HepG2 (cell line): ENCODE data around the gene WNK4. TPM values are rescaled to one million over a fixed set of nuclear protein-coding genes. Genes with fewer than 3 reads are reported as not detected.
A peak's percentile ranks its signal among the peaks of the same experiment; 100 is the strongest.

Experiments
- AHDC1 ChIP-seq: sonication (generic); formaldehyde crosslinking; IDR thresholded peaks from 2 replicates; pipeline ENCODE4 v1.5.1; 2020; ENCODE audit warnings: mild to moderate bottlenecking, missing genetic modification reagents, borderline replicate concordance
- ATF6 ChIP-seq: sonication (generic); formaldehyde crosslinking; conservative IDR thresholded peaks from 2 replicates; pipeline ENCODE4 v1.4.0; 2020; ENCODE audit warnings: missing genetic modification reagents
- ELF1 ChIP-seq: sonication (generic); formaldehyde crosslinking; IDR thresholded peaks from 2 replicates; pipeline ENCODE4 v1.4.0; 2020; ENCODE audit warnings: missing genetic modification reagents
- MEIS2 ChIP-seq: sonication (generic); formaldehyde crosslinking; IDR thresholded peaks from 2 replicates; pipeline ENCODE4 v1.9.0; 2021; ENCODE audit warnings: mild to moderate bottlenecking, missing genetic modification reagents
- NFAT5 ChIP-seq: sonication (generic); formaldehyde crosslinking; IDR thresholded peaks from 2 replicates; pipeline ENCODE4 v1.4.0; 2020; ENCODE audit warnings: missing genetic modification reagents
- PHF20 ChIP-seq: sonication (generic); formaldehyde crosslinking; IDR thresholded peaks from 2 replicates; pipeline ENCODE4 v1.5.0; 2020; ENCODE audit warnings: mild to moderate bottlenecking, missing genetic modification reagents
- RFX3 ChIP-seq: IDR thresholded peaks from 2 replicates; pipeline ENCODE4 v1.6.1; 2016; ENCODE audit warnings: missing biosample characterization, missing genetic modification reagents
- ZNF17 ChIP-seq: sonication (generic); formaldehyde crosslinking; IDR thresholded peaks from 2 replicates; pipeline ENCODE4 v1.5.0; 2020; ENCODE audit warnings: mild to moderate bottlenecking, missing genetic modification reagents
- ZNF205 ChIP-seq: IDR thresholded peaks from 2 replicates; pipeline ENCODE4 v1.6.1; 2018; ENCODE audit warnings: missing biosample characterization, missing genetic modification reagents
- ZNF230 ChIP-seq: sonication (generic); formaldehyde crosslinking; IDR thresholded peaks from 2 replicates; pipeline ENCODE4 v1.4.0; 2020; ENCODE audit warnings: mild to moderate bottlenecking, missing genetic modification reagents
- ZNF430 ChIP-seq: sonication (generic); formaldehyde crosslinking; IDR thresholded peaks from 2 replicates; pipeline ENCODE4 v1.9.0; 2021; ENCODE audit warnings: mild to moderate bottlenecking, missing genetic modification reagents
- ZNF639 ChIP-seq: conservative IDR thresholded peaks from 2 replicates; pipeline ENCODE4 v1.6.1; 2018; ENCODE audit warnings: missing genetic modification reagents
- ZNF660 ChIP-seq: sonication (generic); formaldehyde crosslinking; IDR thresholded peaks from 2 replicates; pipeline ENCODE4 v1.5.1; 2020; ENCODE audit warnings: mild to moderate bottlenecking, low read depth, missing genetic modification reagents, borderline replicate concordance
- polyA plus RNA-seq, 8 experiments: library from polyadenylated mRNA; depleted of rRNA in 3 of 8; stranded (reverse) in 7 of 8; unstranded in 1 of 8; fragments of >200 nt; fragmentation: Illumina TruSeq in 4 of 8; extraction: Trizol in 4 of 8; gene quantifications; 2 replicates each; pipeline versions ENCODE4 v1.2.1 to v1.2.3, GENCODE V29; 2011 to 2016; ENCODE audit warnings: low read depth in 4 of 8, missing spikeins in 1 of 8, mixed read lengths in 1 of 8; ENCODE audit not compliant: insufficient read depth in 1 of 8
- total RNA-seq, 5 experiments: library from RNA; depleted of rRNA; stranded (reverse); fragments of >200 nt; fragmentation: Illumina TruSeq; extraction: Trizol; gene quantifications; 2 replicates each; pipeline ENCODE4 v1.2.3, GENCODE V29; 2016; ENCODE audit warnings: low read depth in 1 of 5

The WNK4 gene
- total and polyA plus RNA-seq, 2 of the 13 experiments (the other 11 are each of a cell fraction or from before 2014, with no cell fraction given): 2.7 to 13.7 TPM

GRCh38 chr17:42798383-42799380 is 18.3 kb downstream of the WNK4 start, which contains the start of the genes CNTD1 and COA3 (continued):
- no peak; the same call in 1 of the 2 replicates for TF ChIP-seq AHDC1 (CRISPR knock-in tag)
- TF ChIP-seq NFAT5 (CRISPR knock-in tag): 0 out of 2 replicates have a peak, but pooled peaks have one; percentile 29
- no peak for TF ChIP-seq ZNF17 (CRISPR knock-in tag)
- TF ChIP-seq MEIS2: peak; percentile 84
- TF ChIP-seq ZNF230 (CRISPR knock-in tag): peak; percentile 26
- TF ChIP-seq ZNF430 (CRISPR knock-in tag): peak; percentile 28; the same call in 1 of the 2 replicates
- TF ChIP-seq ATF6 (CRISPR knock-in tag): peak; percentile 81; the same call in 1 of the 2 replicates
- TF ChIP-seq PHF20 (CRISPR knock-in tag): peak; percentile 82
- TF ChIP-seq ELF1: peak; percentile 88
- no peak; the same call in 1 of the 2 replicates for TF ChIP-seq ZNF639 (CRISPR knock-in tag)
- TF ChIP-seq RFX3 (CRISPR knock-in tag): no peak; the same call in 1 of the 2 replicates
- TF ChIP-seq ZNF205: peak; percentile 85
- TF ChIP-seq ZNF660: 0 out of 2 replicates have a peak, but pooled peaks have one; percentile 39
